ENCODE data around the gene TYROBP. TPM values are rescaled to one million over a fixed set of nuclear protein-coding genes. Genes with fewer than 3 reads are reported as not detected.

TYROBP gene
- total and polyA plus RNA-seq, 2 of the 8 experiments (the other 6 are each of a cell fraction or from before 2014, with no cell fraction given), result 0.18 TPM; not detected in 1

GRCh38 chr19:35913589-35913988, 5.5 kb upstream of the TYROBP start:
- Histone ChIP-seq H3K4me2 (ENCODE audit: insufficient read depth in 1 of 2, low read depth in 2 of 2, low read length in 2 of 2) (no peak overlapping the region), H3K27ac (ENCODE audit: low read depth, low read length) (no peak overlapping the region), H3K27me3 (replicated peaks in 1 of 4; ENCODE audit: control insufficient read depth in 3 of 4, extremely low read depth in 1 of 4, insufficient read depth in 3 of 4, low read length in 3 of 4) (no peaks in the 10 kb centered on the region), H2BK120ac (replicated peaks; ENCODE audit: low read depth, low read length) (no peak overlapping the region), H3K4me1 (replicated peaks in 1 of 4; ENCODE audit: control insufficient read depth in 3 of 4, insufficient read depth in 4 of 4, low read length in 3 of 4) (peaks cover 0 to 7% (median 1%) of the 10 kb centered on the region in 4 experiments; a peak in 3 of 7 replicates), H4K8ac (ENCODE audit: extremely low read depth, insufficient read depth, low read length) (no peak overlapping the region), H3K4me3 (ENCODE audit: extremely low read depth in 1 of 4, insufficient read depth in 2 of 4, low read depth in 3 of 4, low read length in 4 of 4) (no peak overlapping the region), H2BK15ac (ENCODE audit: low read length) (no peak overlapping the region), H2AK5ac (ENCODE audit: low read depth, low read length) (no peak overlapping the region), H3K4ac (replicated peaks; ENCODE audit: insufficient read length, low read depth, low read length) (no peak overlapping the region), H3K18ac (ENCODE audit: extremely low read depth, low read length) (no peak overlapping the region), H3K14ac (ENCODE audit: insufficient read length) (no peak overlapping the region), H2BK5ac (ENCODE audit: low read depth, low read length) (no peak overlapping the region), H2BK12ac (ENCODE audit: low read depth, low read length) (no peak overlapping the region), H3K79me2 (ENCODE audit: control insufficient read depth in 1 of 2, insufficient read depth in 2 of 2, low read length in 2 of 2) (no peaks in the 10 kb centered on the region), H4K5ac (ENCODE audit: insufficient read length, low read depth, low read length) (no peak overlapping the region), H3K79me1 (ENCODE audit: low read depth, low read length) (no peaks in the 10 kb centered on the region), H3K36me3 (ENCODE audit: control insufficient read depth in 2 of 4, insufficient read depth in 4 of 4, low read length in 3 of 4) (no peaks in the 10 kb centered on the region), H3K56ac (replicated peaks; ENCODE audit: insufficient read length, low read depth, low read length) (no peak overlapping the region), H4K20me1 (replicated peaks in 1 of 2; ENCODE audit: control insufficient read depth in 1 of 2, insufficient read depth in 2 of 2, low read length in 2 of 2) (no peaks in the 10 kb centered on the region), H3K9me3 (ENCODE audit: insufficient read depth in 2 of 2, low read depth in 1 of 2, low read length in 1 of 2) (no peaks in the 10 kb centered on the region), H2BK20ac (ENCODE audit: low read length) (no peak overlapping the region), H3K9ac (replicated peaks in 1 of 4; ENCODE audit: extremely low read depth in 1 of 4, low read depth in 3 of 4, low read length in 3 of 4) (no peak overlapping the region), H3K23ac (ENCODE audit: insufficient read length) (no peak overlapping the region), H3K23me2 (ENCODE audit: low read depth, low read length) (no peaks in the 10 kb centered on the region), H2AFZ (ENCODE audit: low read length) (no peak overlapping the region), H4K91ac (replicated peaks; ENCODE audit: insufficient read length, low read length) (no peak overlapping the region)
- no peak for FAIRE-seq
- 90% methylated on average over 6 of the region's 7 CpGs; no CpG with 5 or more reads in 1 of the 2 experiments for WGBS, 2 experiments (ENCODE audit: extremely low coverage in 1 of 2, insufficient coverage in 1 of 2, insufficient read length in 1 of 2, insufficient replicate concordance in 2 of 2, low coverage in 1 of 2, low lambda C conversion rate in 2 of 2, missing lambda C conversion rate in 1 of 2)
- POLR2A ChIA-PET (ENCODE audit: partially characterized antibody), result no interaction called here
- DNase-seq (ENCODE audit: low read depth in 1 of 2, low spot score in 2 of 2), result no peak
- CTCF ChIA-PET (ENCODE audit: partially characterized antibody), result no interaction called here
- no peak for TF ChIP-seq EZH2 (IDR thresholded peaks at IDR 0.05; ENCODE audit: low read depth, low read length, severe bottlenecking)
- no peak for TF ChIP-seq ATF3 (IDR thresholded peaks at IDR 0.05; ENCODE audit: insufficient read depth, low read depth, low read length)
- no peak for TF ChIP-seq RAD21 (IDR thresholded peaks at IDR 0.05 in 1 of 2, conservative IDR thresholded peaks at IDR 0.05 in 1 of 2; ENCODE audit: low read depth in 2 of 2, low read length in 2 of 2)
- no peak for TF ChIP-seq ASH2L (IDR thresholded peaks at IDR 0.05; ENCODE audit: low read length)
- TF ChIP-seq EGR1 (IDR thresholded peaks at IDR 0.05; ENCODE audit: borderline replicate concordance, low read depth, low read length), result no peak
- no peak for TF ChIP-seq SIRT6 (IDR thresholded peaks at IDR 0.05; ENCODE audit: low read length)
- TF ChIP-seq SRF (IDR thresholded peaks at IDR 0.05; ENCODE audit: low read depth, low read length), result no peak
- no peak for TF ChIP-seq ATF2 (IDR thresholded peaks at IDR 0.05; ENCODE audit: low read length)
- TF ChIP-seq MAFK (IDR thresholded peaks at IDR 0.05; ENCODE audit: low read depth, low read length), result no peak
- no peak for TF ChIP-seq ZNF274 (IDR thresholded peaks at IDR 0.05; ENCODE audit: borderline replicate concordance, extremely low read depth, low read length)

Data from H1 (cell line).